GM10266 (cell line): ENCODE results near the gene DGKH.

Source experiments
- DNase-seq: peaks from one replicate; pipeline ENCODE4 v3.0.0; 2012; ENCODE audit errors: extremely low spot score
- CTCF ChIP-seq: IDR thresholded peaks from 2 replicates; pipeline ENCODE4 v1.5.1; 2012; ENCODE audit warnings: mild to moderate bottlenecking, low read depth; ENCODE audit not compliant: control insufficient read depth, insufficient read depth; ENCODE audit errors: missing control alignments

DGKH gene

DNA sequence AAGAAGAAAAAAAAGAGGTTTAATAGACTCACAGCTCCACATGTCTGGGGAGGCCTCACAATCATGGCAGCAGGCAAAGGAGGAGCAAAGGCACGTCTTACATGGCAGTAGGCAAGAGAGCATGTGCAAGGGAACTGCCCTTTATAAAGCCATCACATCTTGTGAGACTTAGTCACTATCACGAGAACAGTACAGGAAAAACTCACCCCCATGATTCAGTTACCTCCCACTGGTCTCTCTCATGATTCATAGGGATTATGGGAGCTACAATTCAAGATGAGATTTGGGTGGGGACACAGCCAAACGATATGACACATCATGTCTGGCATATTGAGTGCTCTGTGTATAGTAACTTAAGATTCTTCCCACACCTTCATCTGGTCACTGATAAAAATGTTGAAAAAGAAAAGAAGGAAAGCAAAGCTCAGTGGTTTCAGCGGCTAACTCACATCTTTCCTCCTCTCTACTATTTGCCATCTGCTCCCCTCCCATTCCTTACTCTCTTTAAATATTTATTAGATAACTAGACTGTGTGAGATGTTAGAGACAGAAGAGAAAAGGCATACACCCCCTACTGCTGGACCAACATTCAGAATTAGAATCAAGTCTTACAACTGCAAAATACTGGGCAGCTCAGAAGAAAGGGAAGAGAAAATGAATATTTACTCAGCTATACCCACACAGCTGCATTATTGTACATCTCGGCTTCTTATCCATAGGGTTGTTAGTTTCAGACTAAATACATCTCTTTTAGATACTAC lies 163.4 kb downstream of the DGKH start:
- TF ChIP-seq CTCF = no peak
- no peak for DNase-seq

GRCh38 chr13:42214446-42214845 lies 166.0 kb downstream of the DGKH start:
- DNase-seq = no peak
- no peak for TF ChIP-seq CTCF

DNA sequence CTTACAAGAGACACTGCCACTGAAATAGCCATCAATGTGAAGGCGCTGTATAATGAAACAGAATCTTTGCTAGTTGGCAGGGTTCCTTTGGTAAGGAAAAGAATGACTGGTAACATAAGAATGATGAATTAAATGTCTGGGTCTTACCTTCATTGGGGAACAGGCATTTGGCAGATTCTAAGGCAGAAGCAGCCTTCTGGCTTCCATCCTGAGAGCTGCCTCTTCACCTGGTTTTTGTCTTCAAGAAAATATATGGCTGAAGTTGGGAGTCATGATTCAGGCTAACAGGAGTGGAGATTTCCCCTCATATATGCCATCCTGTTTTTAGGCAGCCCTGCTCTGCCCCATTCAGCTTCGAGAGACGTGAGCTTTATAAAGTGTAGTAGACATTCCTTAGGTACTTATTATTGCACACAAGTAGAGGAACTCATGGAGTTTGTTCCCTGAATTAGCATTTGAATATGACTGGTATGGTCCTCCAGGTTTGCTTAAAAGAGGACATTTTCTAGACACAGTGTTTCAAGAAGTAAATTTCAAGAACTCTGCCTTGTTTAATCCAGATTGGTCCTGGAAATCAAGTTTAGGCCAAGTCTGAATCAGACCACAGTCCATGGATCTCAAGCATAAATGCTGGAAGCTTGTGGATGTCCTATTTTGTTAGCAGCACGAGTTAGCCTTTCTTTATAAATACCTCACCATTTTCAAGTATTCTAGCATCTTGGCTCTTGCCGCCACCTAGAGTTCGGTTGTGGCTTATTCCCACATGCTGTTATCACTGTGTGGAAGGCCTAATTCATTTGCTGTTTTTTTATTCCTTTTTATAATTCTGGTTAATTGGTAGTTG lies 167.4 kb downstream of the DGKH start:
- peak; percentile 14 for DNase-seq
- peak; percentile 66 for TF ChIP-seq CTCF

DNA sequence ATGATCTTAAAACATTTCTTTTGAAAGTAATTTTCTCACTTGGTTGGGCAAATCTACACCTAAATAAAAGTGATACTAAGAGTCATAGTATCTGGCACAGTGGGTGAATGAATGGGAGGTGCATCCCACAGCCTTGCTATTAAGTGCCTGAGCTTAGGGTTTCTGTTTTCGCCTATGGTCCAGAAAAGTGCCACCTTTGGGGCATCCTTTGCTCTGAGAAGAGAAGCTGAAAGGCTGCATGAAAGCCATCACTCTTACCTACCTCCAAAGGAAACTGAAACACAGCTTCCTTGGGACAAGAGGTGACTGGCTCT lies 167.9 kb downstream of the DGKH start:
- DNase-seq = no peak
- TF ChIP-seq CTCF = no peak

GRCh38 chr13:42218576-42218975 lies 170.1 kb downstream of the DGKH start:
- no peak for TF ChIP-seq CTCF
- no peak for DNase-seq

- DNase-seq = no peak
- TF ChIP-seq CTCF = no peak
These were observed 170.6 kb downstream of the DGKH start for GRCh38 chr13:42219051-42219450.

DNA sequence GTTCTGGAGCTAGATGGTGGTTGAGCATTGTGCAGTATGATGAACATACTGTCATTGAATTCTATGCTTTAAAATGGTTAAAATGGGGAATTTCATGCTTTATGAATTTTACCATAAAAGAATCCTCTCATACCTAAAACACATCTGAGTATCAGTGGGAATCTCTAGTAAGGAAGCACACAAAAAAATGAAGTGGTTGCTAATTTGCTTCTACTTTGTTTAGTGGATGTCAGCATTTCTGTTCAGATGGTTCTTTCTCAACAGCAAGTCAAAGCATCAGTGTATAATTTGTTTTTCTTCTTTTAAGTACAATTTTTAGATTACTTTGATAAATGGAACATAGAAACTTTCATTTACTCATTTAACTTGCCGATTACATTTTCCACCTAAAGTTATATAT lies 171.4 kb downstream of the DGKH start:
- DNase-seq = no peak
- TF ChIP-seq CTCF = no peak
